ENCODE measurements around the gene PFDN1.

The PFDN1 gene

DNA sequence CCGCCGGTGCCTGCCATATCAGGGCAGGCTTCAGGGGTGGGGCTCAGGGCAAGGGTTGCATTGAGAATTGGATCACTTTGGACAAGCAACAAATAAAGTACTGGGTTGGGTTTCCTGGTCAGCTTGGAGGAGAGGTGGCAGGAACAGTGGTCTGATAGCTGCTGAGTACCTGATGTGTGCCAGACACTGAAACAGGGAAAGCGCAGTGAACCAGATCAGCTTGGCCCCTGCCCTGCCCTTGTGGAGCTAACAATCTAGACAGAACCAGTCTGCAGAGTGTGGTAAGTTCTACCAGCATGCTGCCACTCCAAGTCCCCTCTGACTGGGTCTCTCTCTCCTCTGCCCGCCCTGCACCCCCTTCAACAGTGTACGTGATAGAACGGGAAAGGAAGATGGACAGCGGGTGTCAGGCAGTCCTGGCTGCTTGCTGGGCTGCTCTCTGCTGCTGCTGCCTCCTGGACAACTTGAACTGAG is 74.5 kb downstream of the PFDN1 start:
- H3K4me3 ChIP-seq (ENCODE audit: low read length): no peak overlapping the region
- no peaks in the 10 kb centered on the region for H3K36me3 ChIP-seq (ENCODE audit: insufficient read depth, low read length)
- no peaks in the 10 kb centered on the region for H3K9me3 ChIP-seq (ENCODE audit: low read length)
- H3K27me3 ChIP-seq (ENCODE audit: insufficient read depth, low read length): no peaks in the 10 kb centered on the region
- no peak overlapping the region for H2AFZ ChIP-seq (ENCODE audit: low read depth, low read length)
- H3K4me1 ChIP-seq (ENCODE audit: insufficient read depth, low read length): no peaks in the 10 kb centered on the region

DNA sequence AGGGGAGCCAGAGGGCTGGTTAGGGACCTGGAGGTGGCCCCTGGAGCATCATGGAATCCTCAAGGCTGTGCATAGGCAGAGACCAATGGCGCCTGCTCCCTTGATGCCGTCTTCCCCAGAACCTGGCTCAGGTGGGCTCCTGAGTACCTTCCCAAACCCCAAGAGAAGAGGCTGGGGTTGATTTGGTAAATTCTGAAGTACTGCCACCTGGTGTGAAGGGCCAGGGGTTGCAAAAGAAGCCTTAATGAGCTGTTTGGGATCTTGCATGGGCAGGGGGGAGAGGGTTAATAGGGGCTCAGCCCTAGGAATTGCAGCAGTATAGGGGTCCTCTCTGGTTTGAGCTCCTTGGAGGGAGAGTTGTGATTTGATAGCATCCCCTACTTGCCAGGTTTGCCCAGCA is 75.9 kb downstream of the PFDN1 start:
- H3K9me3 ChIP-seq (ENCODE audit: low read length): no peaks in the 10 kb centered on the region
- no peaks in the 10 kb centered on the region for H3K4me1 ChIP-seq (ENCODE audit: insufficient read depth, low read length)
- H2AFZ ChIP-seq (ENCODE audit: low read depth, low read length): no peak overlapping the region
- no peak overlapping the region for H3K4me3 ChIP-seq (ENCODE audit: low read length)
- H3K27me3 ChIP-seq (ENCODE audit: insufficient read depth, low read length): no peaks in the 10 kb centered on the region
- H3K36me3 ChIP-seq (ENCODE audit: insufficient read depth, low read length): no peaks in the 10 kb centered on the region

DNA sequence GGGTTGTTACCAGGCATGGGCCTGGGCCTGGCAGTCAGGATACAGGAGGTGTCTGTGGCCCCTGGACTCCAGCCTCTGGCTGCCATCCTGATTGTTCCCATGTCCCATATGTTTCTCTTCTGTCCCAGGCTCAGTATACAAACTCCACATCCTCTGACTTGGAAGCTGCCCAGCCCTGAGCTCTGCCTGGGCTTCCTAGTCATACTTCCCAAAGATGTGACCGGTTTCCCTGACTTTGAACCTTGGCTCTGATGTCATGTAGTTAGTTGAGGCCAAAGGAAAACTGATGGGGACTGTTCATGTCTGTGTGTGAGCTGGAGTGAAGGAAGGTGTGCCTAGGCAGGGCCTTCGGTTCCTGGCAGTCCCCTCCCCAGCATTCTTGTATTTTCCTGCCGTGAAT is 77.5 kb downstream of the PFDN1 start:
- Histone ChIP-seq H3K27me3 (ENCODE audit: insufficient read depth, low read length) (no peaks in the 10 kb centered on the region), H2AFZ (ENCODE audit: low read depth, low read length) (no peak overlapping the region), H3K4me1 (ENCODE audit: insufficient read depth, low read length) (no peaks in the 10 kb centered on the region), H3K36me3 (ENCODE audit: insufficient read depth, low read length) (no peaks in the 10 kb centered on the region), H3K9me3 (ENCODE audit: low read length) (no peaks in the 10 kb centered on the region), H3K4me3 (ENCODE audit: low read length) (no peak overlapping the region)

DNA sequence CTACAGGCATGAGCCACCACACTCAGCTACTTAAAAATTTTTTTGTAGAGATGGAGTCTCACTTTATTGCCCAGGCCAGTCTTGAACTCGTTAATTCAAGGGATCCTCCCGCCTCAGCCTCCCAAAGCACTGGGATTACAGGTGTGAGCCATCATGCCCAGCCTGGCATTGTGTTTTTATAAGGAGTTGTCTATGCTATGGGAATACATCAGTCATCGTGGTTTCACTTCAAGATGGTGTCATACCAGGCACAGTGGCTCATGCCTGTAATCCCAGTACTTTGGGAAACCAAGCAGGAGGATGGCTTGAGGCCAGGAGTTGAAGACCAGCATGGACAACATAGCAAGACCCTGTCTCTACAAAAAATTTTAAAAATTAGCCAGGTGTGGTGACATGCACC is 78.2 kb downstream of the PFDN1 start:
- H3K4me3 ChIP-seq (ENCODE audit: low read length): no peak overlapping the region
- H3K9me3 ChIP-seq (ENCODE audit: low read length): no peaks in the 10 kb centered on the region
- H3K27me3 ChIP-seq (ENCODE audit: insufficient read depth, low read length): no peaks in the 10 kb centered on the region
- no peaks in the 10 kb centered on the region for H3K4me1 ChIP-seq (ENCODE audit: insufficient read depth, low read length)
- H3K36me3 ChIP-seq (ENCODE audit: insufficient read depth, low read length): no peaks in the 10 kb centered on the region
- H2AFZ ChIP-seq (ENCODE audit: low read depth, low read length): no peak overlapping the region

DNA sequence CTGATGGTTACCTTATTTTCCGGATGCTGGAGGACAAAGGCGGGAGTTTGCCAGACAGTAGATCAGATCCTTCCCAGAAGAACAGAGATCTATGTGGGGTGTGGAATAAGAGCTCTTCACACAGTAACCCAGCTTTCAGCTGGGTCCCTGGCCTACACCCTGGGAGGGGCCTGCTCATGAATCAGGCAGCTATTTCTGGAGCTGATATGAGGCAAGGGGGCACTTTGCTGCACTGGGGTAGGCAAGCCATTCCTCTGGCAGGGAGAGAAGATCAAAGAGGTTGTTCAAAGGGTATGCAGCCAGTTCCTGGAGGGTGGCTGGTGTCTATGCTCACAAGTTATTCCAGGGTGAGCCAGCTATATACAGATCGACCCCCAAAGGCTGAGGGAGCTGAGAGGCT is 79.3 kb downstream of the PFDN1 start:
- Histone ChIP-seq H3K36me3 (ENCODE audit: insufficient read depth, low read length) (no peaks in the 10 kb centered on the region), H3K9me3 (ENCODE audit: low read length) (no peaks in the 10 kb centered on the region), H2AFZ (ENCODE audit: low read depth, low read length) (no peak overlapping the region), H3K4me1 (ENCODE audit: insufficient read depth, low read length) (no peaks in the 10 kb centered on the region), H3K27me3 (ENCODE audit: insufficient read depth, low read length) (no peaks in the 10 kb centered on the region), H3K4me3 (ENCODE audit: low read length) (no peak overlapping the region)

DNA sequence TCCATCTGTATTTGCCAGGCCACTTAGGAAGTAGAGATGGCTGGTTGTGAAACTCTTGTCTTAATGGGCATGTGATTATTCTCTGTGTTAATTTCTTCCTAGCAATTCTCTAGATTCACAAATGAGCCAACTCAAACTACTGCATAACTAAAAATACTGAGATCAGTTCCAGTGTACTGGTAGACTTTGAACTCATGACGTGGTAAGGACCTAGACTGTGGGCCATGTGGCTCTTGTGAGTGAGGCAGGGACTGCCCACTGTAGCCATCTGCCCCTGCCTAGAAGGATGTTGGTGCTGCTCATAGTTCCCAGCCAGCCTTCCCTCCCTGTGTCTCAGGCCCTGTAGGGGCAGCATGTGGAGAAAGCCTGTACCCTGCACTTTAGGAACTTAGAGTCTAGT is 80.5 kb downstream of the PFDN1 start:
- Histone ChIP-seq H3K4me3 (ENCODE audit: low read length) (no peak overlapping the region), H3K4me1 (ENCODE audit: insufficient read depth, low read length) (no peaks in the 10 kb centered on the region), H3K36me3 (ENCODE audit: insufficient read depth, low read length) (no peaks in the 10 kb centered on the region), H3K27me3 (ENCODE audit: insufficient read depth, low read length) (no peaks in the 10 kb centered on the region), H3K9me3 (ENCODE audit: low read length) (no peaks in the 10 kb centered on the region), H2AFZ (ENCODE audit: low read depth, low read length) (no peak overlapping the region)

DNA sequence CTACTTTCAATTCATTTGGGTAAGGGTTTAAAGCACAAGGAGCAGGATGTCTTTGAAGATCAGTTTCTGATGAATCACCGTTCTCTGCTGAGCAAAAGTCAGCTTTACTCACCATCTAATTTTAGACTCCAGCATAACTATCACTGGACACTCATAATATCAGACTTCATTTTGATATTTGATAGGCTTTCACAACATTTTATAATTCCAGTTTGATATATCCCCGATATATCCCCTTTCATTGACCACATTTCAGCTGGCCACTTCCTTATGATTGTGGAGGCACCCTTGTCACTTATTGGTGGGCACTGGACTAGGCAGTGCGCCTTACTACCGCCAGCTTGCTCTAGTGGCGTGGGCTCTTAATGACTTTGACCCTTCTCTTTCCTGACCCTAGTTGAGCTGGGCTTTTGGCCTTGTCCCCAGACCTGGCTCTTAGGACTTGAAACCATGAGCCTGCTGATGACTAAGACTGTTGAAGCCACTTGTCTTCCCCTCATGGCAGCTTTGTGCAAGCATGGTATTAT is 81.1 kb downstream of the PFDN1 start:
- no peaks in the 10 kb centered on the region for H3K27me3 ChIP-seq (ENCODE audit: insufficient read depth, low read length)
- H3K4me3 ChIP-seq (ENCODE audit: low read length): no peak overlapping the region
- no peaks in the 10 kb centered on the region for H3K9me3 ChIP-seq (ENCODE audit: low read length)
- H3K36me3 ChIP-seq (ENCODE audit: insufficient read depth, low read length): no peaks in the 10 kb centered on the region
- H3K4me1 ChIP-seq (ENCODE audit: insufficient read depth, low read length): no peaks in the 10 kb centered on the region
- H2AFZ ChIP-seq (ENCODE audit: low read depth, low read length): no peak overlapping the region

DNA sequence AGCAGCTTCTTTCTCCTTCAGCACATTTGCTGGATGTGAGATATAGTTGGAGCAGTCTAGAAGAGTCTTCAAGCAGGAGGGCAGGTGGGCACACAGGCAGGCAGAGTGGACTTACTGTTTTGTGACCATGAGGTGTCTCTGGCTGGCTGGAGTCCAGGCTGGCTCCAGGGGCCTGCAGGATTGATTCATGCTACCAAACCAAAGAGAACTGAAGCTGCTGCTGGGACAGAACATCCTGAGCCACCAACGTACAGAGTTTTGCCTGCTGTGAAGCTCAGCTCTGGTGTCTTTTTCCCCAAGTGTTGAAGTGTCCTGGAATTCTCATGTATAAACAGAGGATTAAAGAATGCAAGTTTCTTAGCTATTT is 82.2 kb downstream of the PFDN1 start:
- Histone ChIP-seq H2AFZ (ENCODE audit: low read depth, low read length) (no peak overlapping the region), H3K9me3 (ENCODE audit: low read length) (no peaks in the 10 kb centered on the region), H3K4me1 (ENCODE audit: insufficient read depth, low read length) (no peaks in the 10 kb centered on the region), H3K4me3 (ENCODE audit: low read length) (no peak overlapping the region), H3K27me3 (ENCODE audit: insufficient read depth, low read length) (no peaks in the 10 kb centered on the region), H3K36me3 (ENCODE audit: insufficient read depth, low read length) (no peaks in the 10 kb centered on the region)

DNA sequence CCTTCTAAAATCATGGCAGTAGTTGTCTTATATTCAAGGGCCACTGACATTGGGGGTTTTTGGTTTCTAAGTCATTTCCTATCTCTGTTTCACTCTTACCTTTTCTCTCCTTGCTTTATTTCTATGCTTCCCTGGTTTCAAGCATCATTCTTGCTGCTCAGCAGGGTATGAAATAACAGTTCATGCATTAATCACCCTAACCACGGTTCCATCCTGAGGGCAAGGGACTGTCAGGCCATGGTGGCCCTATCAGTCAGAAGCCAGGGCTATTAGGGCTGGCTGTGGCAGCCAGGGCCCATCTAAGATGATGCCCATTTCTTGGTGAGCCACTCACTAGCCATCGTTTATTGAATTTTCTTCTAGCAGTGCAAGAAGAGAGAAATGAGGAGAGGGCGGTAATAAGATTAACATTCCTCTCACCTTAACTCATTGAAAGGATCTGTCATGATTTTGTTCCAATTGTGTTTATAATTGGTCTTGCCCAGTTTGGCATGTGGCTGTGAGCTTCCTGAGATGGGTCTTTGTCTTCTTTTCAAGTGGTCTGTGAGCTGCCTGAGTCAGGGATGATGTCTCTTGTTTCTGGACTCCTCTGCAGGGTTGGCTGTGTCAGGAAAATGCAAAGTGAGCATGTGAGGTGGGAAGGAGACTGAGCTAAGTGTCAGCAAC is 82.7 kb downstream of the PFDN1 start:
- no peaks in the 10 kb centered on the region for H3K4me1 ChIP-seq (ENCODE audit: insufficient read depth, low read length)
- no peaks in the 10 kb centered on the region for H3K36me3 ChIP-seq (ENCODE audit: insufficient read depth, low read length)
- H3K4me3 ChIP-seq (ENCODE audit: low read length): no peak overlapping the region
- H3K9me3 ChIP-seq (ENCODE audit: low read length): no peaks in the 10 kb centered on the region
- H2AFZ ChIP-seq (ENCODE audit: low read depth, low read length): no peak overlapping the region
- no peaks in the 10 kb centered on the region for H3K27me3 ChIP-seq (ENCODE audit: insufficient read depth, low read length)

DNA sequence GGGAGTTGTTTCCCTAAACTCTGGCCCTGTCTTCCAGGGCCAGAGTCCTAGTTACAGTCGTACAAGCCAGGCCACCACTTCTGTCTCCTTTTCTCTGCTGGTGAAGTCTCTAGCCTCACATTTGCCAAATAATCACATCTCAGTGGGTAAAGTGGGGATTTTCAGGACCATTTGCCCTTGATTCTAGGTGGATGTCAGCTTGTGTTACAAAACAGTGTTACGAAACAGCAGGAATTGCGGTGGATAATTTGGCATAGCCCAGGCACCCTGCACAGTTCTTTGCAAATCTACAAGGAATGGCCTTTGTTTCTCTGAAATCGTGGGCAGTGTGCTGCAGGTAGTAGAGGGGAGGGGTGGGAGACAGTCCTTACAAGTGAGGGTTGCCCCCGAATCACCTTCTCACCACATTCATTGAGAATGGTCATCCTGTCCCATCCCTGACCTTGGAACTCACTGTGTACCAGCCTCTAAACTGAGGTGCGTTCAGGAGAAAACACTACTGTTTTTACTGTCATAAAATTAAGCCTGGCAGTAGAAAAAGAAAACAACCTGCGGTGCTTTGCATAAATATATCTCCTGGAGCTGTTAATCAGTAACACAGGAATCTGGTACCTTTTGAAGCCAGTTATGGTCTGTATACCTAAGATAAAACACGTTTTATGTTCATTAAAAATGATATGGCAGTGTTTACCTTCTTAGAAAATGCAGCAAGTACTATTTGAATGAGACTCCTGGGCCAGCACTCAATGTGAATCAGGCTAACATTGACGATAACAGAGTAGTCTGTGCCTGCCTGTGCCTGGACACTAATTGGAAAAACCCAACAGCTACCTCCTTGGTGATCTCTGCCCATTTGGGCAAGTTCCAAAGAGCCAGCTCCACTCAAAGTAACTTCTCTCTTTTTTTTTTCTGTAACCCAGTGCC is 83.6 kb downstream of the PFDN1 start:
- H3K9me3 ChIP-seq (ENCODE audit: low read length): no peaks in the 10 kb centered on the region
- no peaks in the 10 kb centered on the region for H3K4me1 ChIP-seq (ENCODE audit: insufficient read depth, low read length)

DNA sequence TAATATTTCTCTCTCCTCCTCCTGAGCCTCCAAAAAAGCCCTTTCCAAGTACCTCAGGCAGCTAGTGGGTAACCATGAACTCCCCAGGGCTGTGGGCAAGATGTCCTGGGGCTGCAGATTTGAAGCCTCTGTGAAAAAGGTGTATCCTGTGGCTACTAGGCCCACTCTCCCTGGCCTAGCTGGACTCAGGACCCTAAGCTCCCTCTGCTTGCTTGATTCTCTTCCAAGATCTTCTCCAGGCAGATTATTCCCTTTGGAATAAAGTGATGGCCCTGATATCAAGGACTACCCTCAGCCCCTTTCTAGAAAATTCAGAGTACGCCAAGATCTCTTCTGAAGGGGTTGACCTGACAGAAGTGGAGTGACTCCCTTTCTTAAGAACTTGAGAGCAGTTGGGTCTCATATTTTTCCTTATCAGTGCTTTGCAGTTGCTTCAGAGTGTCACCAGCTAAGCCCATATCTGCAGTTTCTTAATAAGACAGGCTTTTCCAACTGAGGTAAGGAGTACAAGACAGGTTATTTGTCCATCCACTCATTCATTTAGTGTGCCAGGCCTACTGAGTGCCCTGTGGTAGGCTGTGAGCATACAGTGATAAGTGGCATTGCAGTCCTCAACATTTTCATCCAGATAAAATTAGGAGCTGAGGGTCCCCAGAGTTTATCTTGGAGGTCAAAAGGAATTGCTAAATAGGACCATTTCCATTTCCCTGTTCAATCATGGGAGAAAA is 85.4 kb downstream of the PFDN1 start:
- no peak overlapping the region for H3K4me3 ChIP-seq (ENCODE audit: low read length)
- H3K9me3 ChIP-seq (ENCODE audit: low read length): no peaks in the 10 kb centered on the region
- H2AFZ ChIP-seq (ENCODE audit: low read depth, low read length): no peak overlapping the region
- H3K4me1 ChIP-seq (ENCODE audit: insufficient read depth, low read length): no peaks in the 10 kb centered on the region
- no peaks in the 10 kb centered on the region for H3K36me3 ChIP-seq (ENCODE audit: insufficient read depth, low read length)
- H3K27me3 ChIP-seq (ENCODE audit: insufficient read depth, low read length): no peaks in the 10 kb centered on the region

More for the DNA sequence above, 83.6 kb downstream of the PFDN1 start:
- Histone ChIP-seq H2AFZ (ENCODE audit: low read depth, low read length) (no peak overlapping the region), H3K4me3 (ENCODE audit: low read length) (no peak overlapping the region), H3K36me3 (ENCODE audit: insufficient read depth, low read length) (no peaks in the 10 kb centered on the region), H3K27me3 (ENCODE audit: insufficient read depth, low read length) (no peaks in the 10 kb centered on the region)

DNA sequence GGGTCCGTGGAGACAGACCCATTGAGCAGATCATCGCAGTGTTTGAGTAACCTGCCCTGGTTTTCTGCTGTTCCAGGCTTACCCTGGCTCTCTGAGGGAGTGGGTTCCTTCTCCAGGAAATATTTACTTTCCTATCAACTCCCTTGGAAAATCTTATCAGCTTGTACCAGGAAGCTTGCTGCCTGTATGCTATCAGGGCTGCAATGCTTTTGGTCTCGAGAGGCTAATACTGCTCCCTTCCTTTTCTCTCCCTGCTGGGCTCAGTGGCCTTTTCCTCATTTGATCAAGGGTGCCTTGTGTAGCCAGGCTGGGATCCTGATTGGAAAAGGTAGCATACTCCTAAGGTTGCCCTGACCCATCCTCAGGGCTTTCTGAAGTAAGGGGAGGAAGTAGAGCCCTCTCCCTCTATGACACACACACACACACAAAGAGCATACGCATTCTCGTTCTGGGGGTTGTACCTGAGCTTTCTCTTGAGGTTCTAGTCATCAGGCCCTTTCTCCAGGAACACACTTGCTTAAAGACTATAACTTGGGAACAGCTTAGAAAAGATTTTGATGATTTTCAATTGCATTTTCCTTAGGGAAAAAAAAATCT is 86.3 kb downstream of the PFDN1 start:
- no peaks in the 10 kb centered on the region for H3K4me1 ChIP-seq (ENCODE audit: insufficient read depth, low read length)
- H3K9me3 ChIP-seq (ENCODE audit: low read length): no peaks in the 10 kb centered on the region
- no peaks in the 10 kb centered on the region for H3K36me3 ChIP-seq (ENCODE audit: insufficient read depth, low read length)
- no peak overlapping the region for H2AFZ ChIP-seq (ENCODE audit: low read depth, low read length)
- H3K4me3 ChIP-seq (ENCODE audit: low read length): no peak overlapping the region
- no peaks in the 10 kb centered on the region for H3K27me3 ChIP-seq (ENCODE audit: insufficient read depth, low read length)

Data from neuron (in vitro differentiated cells).